Omental fat pad (tissue), 4 donors: ENCODE data around the gene ZBTB5. TPM values are rescaled to one million over a fixed set of nuclear protein-coding genes. Genes with fewer than 3 reads are reported as not detected.

ENCODE experiments used
- total RNA-seq, 4 donors: library from RNA; depleted of rRNA; stranded (reverse); fragments of >200 nt; gene quantifications; one replicate each; pipeline ENCODE4 v1.1.0, GENCODE V29; 2016

The ZBTB5 gene
- total RNA-seq, 4 donors from 2014 or later = 7.4 to 8.7 (median 7.8) TPM

Other genes starting within 250 kb of the ZBTB5 start
- 100 to 1,000 TPM in 3 of 4 donors, 10 to 100 TPM in 1; 92.8 to 162 (median 142) TPM for gene GRHPR, start 42.8 kb downstream of the ZBTB5 start, total RNA-seq
- gene POLR1E, start 20.5 kb upstream of the ZBTB5 start, total RNA-seq = 10 to 100 TPM; 23.6 to 59.1 (median 41.6) TPM
- 10 to 100 TPM in 2 of 4 donors, 1 to 10 TPM in 2; 7.3 to 16.2 (median 9.2) TPM for gene FBXO10, start 110.9 kb upstream of the ZBTB5 start, total RNA-seq
- gene TOMM5, start 127.1 kb upstream of the ZBTB5 start, total RNA-seq = 100 to 1,000 TPM in 1 of 4 donors, 10 to 100 TPM in 3; 91.1 to 151 (median 97.9) TPM
- under 1 TPM in 3 of 4 donors, not detected in 1; 0.44 to 0.95 (median 0.74) TPM for gene FRMPD1, start 185.5 kb upstream of the ZBTB5 start, total RNA-seq